GM23248 (cell line): ENCODE data around the gene CDH4.

Experiments used
- EZH2 ChIP-seq: fragments of 200-600 bp; sonication (generic); IDR thresholded peaks from 2 replicates; pipeline ENCODE4 v1.6.1; 2018; ENCODE audit warnings: antibody characterized with exemption, mild to moderate bottlenecking; ENCODE audit not compliant: insufficient read depth, poor library complexity, severe bottlenecking
- EZH2phosphoT487 ChIP-seq: fragments of 200-600 bp; sonication (generic); IDR thresholded peaks from 2 replicates; pipeline ENCODE4 v1.6.1; 2018; ENCODE audit warnings: antibody characterized with exemption, moderate library complexity, mild to moderate bottlenecking, low read depth; ENCODE audit not compliant: insufficient read depth

DNA sequence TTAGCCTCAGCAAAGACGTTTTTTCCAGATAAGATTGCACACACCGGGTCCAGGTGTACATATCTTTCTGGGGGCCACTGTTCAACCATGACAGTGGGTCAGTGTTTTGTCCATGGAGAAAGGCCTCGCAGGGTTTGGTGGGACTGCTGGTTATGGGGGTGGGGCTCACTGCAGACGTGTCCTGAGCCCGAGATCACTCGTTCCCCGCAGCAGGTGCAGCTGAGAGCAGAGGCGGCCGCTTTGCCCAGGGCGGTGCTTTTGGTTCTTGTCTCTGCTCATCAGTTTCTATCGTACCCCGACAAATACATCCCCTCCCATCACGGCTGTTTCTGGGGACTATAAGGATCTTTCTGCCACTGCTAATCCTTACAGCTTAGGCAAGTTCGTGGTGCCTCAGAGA is 166.9 kb downstream of the CDH4 start:
- TF ChIP-seq EZH2phosphoT487, result no peak
- no peak for TF ChIP-seq EZH2
